Measurements from ENCODE around the gene ZFYVE19. TPM values are rescaled to one million over a fixed set of nuclear protein-coding genes. Genes with fewer than 3 reads are reported as not detected.

The ZFYVE19 gene
- total and polyA plus RNA-seq, 2 of the 13 experiments (the other 11 are each of a cell fraction or from before 2014, with no cell fraction given), result 23.3 to 44.0 TPM

GRCh38 chr15:40762919-40763800 lies 43.7 kb upstream of the ZFYVE19 start (continued):
- TF ChIP-seq FOXP4 (CRISPR knock-in tag; IDR thresholded peaks at IDR 0.05) (peak; percentile 12; the same call in 1 of the 2 replicates), GATA4 (IDR thresholded peaks at IDR 0.05; ENCODE audit: borderline replicate concordance, low read depth) (no peak), ZNF136 (CRISPR knock-in tag; IDR thresholded peaks at IDR 0.05; ENCODE audit: low read depth) (peak; percentile 26; the same call in 1 of the 2 replicates), ZNF580 (CRISPR knock-in tag; IDR thresholded peaks at IDR 0.05; ENCODE audit: borderline replicate concordance, low read depth) (peak; percentile 50; the same call in 1 of the 2 replicates), BCL6 (CRISPR knock-in tag; IDR thresholded peaks at IDR 0.05) (no peak), PHB2 (IDR thresholded peaks at IDR 0.05; ENCODE audit: partially characterized antibody) (no peak), RFXAP (CRISPR knock-in tag; IDR thresholded peaks at IDR 0.05; ENCODE audit: borderline replicate concordance) (no peak), ZNF772 (CRISPR knock-in tag; IDR thresholded peaks at IDR 0.05) (peak; percentile 61; the same call in 1 of the 2 replicates), NFATC3 (CRISPR knock-in tag; IDR thresholded peaks at IDR 0.05) (peak; percentile 65; the same call in 1 of the 2 replicates), ZNF468 (CRISPR knock-in tag; IDR thresholded peaks at IDR 0.05) (peak; percentile 52; the same call in 1 of the 2 replicates), ZNF879 (CRISPR knock-in tag; IDR thresholded peaks at IDR 0.05) (no peak), ZNF232 (CRISPR knock-in tag; IDR thresholded peaks at IDR 0.05; ENCODE audit: borderline replicate concordance) (peak; percentile 88), ZNF780A (CRISPR knock-in tag; IDR thresholded peaks at IDR 0.05) (0 out of 2 replicates have a peak, but pooled peaks have one; percentile 6), ZNF672 (CRISPR knock-in tag; IDR thresholded peaks at IDR 0.05) (no peak), ZFP36L1 (CRISPR knock-in tag; IDR thresholded peaks at IDR 0.05) (peak; percentile 71; the same call in 1 of the 2 replicates), EED (CRISPR knock-in tag; IDR thresholded peaks at IDR 0.05) (0 out of 2 replicates have a peak, but pooled peaks have one; percentile 5), BORCS8-MEF2B (CRISPR knock-in tag; IDR thresholded peaks at IDR 0.05) (peak; percentile 88)
- TF ChIP-seq, protein P1, sequence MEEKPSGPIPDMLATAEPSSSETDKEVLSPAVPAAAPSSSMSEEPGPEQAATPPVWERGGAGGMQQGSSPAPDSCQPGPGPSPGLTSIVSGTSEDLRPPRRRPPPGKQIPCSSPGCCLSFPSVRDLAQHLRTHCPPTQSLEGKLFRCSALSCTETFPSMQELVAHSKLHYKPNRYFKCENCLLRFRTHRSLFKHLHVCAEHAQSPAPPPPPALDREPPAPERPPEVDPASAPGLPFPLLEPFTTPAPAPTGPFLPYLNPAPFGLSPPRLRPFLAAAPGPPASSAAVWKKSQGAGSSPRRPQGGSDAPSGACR (CRISPR knock-in tag; IDR thresholded peaks at IDR 0.05), result peak; percentile 77; the same call in 1 of the 2 replicates
- TF ChIP-seq, protein P2, sequence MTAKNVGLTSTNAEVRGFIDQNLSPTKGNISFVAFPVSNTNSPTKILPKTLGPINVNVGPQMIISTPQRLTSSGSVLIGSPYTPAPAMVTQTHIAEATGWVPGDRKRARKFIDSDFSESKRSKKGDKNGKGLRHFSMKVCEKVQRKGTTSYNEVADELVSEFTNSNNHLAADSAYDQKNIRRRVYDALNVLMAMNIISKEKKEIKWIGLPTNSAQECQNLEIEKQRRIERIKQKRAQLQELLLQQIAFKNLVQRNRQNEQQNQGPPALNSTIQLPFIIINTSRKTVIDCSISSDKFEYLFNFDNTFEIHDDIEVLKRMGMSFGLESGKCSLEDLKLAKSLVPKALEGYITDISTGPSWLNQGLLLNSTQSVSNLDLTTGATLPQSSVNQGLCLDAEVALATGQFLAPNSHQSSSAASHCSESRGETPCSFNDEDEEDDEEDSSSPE (CRISPR knock-in tag; IDR thresholded peaks at IDR 0.05), result peak; percentile 98
- TF ChIP-seq, protein P3, sequence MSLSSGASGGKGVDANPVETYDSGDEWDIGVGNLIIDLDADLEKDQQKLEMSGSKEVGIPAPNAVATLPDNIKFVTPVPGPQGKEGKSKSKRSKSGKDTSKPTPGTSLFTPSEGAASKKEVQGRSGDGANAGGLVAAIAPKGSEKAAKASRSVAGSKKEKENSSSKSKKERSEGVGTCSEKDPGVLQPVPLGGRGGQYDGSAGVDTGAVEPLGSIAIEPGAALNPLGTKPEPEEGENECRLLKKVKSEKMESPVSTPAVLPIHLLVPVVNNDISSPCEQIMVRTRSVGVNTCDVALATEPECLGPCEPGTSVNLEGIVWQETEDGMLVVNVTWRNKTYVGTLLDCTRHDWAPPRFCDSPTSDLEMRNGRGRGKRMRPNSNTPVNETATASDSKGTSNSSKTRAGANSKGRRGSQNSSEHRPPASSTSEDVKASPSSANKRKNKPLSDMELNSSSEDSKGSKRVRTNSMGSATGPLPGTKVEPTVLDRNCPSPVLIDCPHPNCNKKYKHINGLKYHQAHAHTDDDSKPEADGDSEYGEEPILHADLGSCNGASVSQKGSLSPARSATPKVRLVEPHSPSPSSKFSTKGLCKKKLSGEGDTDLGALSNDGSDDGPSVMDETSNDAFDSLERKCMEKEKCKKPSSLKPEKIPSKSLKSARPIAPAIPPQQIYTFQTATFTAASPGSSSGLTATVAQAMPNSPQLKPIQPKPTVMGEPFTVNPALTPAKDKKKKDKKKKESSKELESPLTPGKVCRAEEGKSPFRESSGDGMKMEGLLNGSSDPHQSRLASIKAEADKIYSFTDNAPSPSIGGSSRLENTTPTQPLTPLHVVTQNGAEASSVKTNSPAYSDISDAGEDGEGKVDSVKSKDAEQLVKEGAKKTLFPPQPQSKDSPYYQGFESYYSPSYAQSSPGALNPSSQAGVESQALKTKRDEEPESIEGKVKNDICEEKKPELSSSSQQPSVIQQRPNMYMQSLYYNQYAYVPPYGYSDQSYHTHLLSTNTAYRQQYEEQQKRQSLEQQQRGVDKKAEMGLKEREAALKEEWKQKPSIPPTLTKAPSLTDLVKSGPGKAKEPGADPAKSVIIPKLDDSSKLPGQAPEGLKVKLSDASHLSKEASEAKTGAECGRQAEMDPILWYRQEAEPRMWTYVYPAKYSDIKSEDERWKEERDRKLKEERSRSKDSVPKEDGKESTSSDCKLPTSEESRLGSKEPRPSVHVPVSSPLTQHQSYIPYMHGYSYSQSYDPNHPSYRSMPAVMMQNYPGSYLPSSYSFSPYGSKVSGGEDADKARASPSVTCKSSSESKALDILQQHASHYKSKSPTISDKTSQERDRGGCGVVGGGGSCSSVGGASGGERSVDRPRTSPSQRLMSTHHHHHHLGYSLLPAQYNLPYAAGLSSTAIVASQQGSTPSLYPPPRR (CRISPR knock-in tag; IDR thresholded peaks at IDR 0.05; ENCODE audit: borderline replicate concordance), result no peak

All from HepG2 (cell line).